GM19467 (cell line): ENCODE results near the gene WWP2.

Source experiments
- ATAC-seq: cut with Tn5 transposase; IDR thresholded peaks from one replicate; pipeline ENCODE4 v1.9.1; 2021; ENCODE audit warnings: mild to moderate bottlenecking, moderate library complexity; ENCODE audit not compliant: unreplicated experiment

WWP2 gene

GRCh38 chr16:69886726-69887125 lies 124.6 kb downstream of the WWP2 start:
- no peak for ATAC-seq

GRCh38 chr16:69888005-69888590 lies 126.0 kb downstream of the WWP2 start:
- no peak for ATAC-seq

DNA sequence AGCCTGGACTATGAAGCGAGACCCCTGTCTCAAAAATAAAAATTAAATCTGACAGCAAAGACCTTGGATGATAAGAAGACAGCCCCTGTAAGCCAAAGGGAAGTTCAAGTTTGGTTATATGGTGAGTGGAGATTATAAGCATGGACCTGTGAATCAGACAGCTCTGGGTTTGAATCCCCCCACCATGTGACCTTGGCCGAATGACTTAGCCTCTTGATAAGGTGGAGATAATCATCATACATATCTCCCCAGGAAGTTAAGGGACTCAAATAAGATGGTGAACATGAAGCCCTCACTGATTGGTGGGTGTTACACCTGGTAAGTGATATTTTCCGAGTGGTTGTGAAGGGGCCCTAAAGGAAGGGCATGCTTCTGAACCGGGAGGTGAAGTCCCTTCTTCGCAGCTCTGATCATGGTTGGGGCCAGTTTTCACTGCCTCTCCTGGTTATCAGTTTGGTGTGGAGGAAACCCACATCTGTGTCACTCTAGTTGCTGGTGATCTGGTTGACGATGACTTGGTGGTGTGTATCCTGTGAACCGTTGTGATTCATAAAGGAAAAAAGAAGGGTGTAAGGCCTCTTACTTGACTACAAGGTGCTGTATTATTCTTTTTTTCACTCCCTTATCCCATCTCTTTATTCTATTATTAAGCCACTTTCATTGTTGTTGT lies 127.3 kb downstream of the WWP2 start:
- no peak for ATAC-seq

DNA sequence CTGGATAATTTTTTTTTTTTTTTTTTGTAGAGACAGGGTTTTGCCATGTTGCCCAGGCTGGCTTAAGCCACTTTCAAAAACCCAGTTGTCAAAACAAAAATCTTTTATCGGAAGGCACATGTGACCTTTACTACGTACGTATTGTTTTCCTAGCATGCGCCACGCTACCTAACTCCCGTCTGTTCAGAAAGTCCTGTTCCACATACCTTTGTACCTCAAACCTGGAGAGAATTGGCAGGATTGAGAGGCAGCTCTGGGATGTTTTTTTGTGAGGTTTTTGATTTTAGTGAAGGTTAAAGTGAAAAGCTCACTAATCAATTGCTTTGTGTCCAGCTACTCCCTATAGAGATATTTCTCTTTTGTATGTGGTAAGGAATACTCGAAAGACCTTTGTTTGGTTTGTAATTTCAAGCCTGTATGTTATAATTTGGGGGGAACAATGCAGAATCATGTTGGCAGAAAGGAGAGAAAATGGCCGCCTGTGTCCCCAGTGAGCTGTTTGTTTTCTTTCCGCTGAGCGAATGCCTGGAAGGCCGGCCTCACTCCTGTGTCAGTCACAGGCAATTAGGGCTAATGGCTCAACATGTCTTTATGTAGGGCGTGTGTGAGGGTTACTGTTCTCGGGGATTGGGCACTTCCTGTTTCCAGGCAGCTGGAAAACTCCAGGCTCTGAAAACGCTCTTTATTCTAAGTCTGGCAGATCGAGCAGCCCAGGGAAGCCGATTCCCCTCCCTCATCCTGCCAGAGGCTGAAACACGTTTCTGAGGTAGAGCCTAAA lies 128.2 kb downstream of the WWP2 start:
- ATAC-seq, result no peak

GRCh38 chr16:69890892-69891282 lies 128.8 kb downstream of the WWP2 start:
- no peak for ATAC-seq

DNA sequence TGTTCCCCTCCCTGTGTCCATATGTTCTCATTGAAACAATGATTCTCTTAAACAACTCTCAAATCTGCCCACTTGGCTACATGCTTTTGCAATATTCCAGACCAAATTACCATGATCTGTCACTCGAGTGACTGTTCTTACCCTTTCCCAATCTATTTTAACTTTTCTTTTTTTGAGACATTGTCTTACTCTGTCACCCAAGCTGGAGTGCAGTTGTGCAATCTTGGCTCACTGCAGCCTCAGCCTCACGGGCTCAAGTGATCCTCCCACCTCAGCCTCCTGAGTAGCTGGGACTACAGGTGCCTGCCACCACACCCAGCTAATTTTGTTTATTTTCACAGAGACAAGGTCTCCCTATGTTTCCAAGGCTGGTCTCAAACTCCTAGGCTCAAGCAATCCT lies 130.2 kb downstream of the WWP2 start:
- ATAC-seq, result no peak

GRCh38 chr16:69893106-69893505 lies 131.0 kb downstream of the WWP2 start:
- ATAC-seq, result no peak

- ATAC-seq, result no peak
Observed at GRCh38 chr16:69894676-69895075, 132.5 kb downstream of the WWP2 start.

GRCh38 chr16:69903865-69904415 lies 141.8 kb downstream of the WWP2 start:
- no peak for ATAC-seq

DNA sequence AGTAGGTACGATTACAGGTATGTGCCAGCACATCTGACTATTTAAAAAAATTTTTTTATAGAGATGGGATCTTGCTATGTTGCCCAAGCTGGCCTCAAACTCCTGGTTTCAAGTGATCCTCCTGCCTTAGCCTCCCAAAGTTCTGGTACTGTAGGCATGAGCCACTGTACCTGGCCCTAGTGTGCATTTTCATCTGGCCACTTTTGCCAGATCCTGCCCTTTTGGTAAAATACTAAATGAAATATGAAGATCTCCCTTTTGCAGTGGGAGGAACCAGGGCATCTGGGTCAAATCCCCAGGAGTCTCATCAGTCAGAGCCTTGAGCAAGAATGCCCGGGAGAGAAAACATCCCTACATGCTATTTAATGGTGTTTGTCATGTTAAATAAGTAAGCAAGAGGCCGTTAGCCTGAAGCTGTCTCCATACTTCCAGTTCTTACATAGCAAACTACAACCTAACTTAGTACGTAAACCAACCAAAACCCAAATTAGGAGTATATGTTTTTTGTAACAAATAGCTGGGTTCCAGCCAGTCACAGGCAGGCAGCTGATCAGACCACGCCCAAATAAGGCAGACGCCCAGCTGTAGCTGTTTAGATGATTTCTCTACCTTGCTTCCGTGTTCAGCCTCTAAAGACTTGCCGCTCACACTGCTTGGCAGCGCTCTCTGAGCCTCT lies 142.5 kb downstream of the WWP2 start:
- ATAC-seq, result no peak

GRCh38 chr16:69905171-69905555 lies 143.0 kb downstream of the WWP2 start:
- no peak for ATAC-seq

GRCh38 chr16:69906838-69907401 lies 144.8 kb downstream of the WWP2 start:
- no peak for ATAC-seq

- no peak for ATAC-seq
Observed at GRCh38 chr16:69909043-69909442, 146.9 kb downstream of the WWP2 start.

GRCh38 chr16:69909760-69910159 lies 147.6 kb downstream of the WWP2 start:
- ATAC-seq, result no peak

GRCh38 chr16:69910964-69911363 lies 148.8 kb downstream of the WWP2 start:
- ATAC-seq, result no peak

DNA sequence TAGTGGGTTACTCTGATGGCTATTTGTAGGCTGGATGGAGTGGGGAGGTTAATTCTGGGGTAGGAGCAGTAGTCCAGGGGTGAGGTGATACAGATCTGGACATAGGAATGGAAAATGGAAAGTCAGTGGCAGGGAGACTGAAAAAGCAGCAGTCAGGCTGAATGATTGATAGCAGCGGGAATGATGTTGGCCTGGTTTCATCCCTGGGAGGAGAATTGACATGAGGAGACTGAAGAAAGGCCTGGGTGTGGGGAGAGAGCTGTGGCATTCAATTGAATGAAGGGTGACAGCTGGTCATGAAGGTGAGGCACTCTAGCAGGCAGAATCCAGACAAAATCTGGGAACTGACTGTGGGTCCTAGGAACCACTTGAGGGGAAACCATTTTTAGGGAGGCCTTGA lies 154.3 kb downstream of the WWP2 start:
- ATAC-seq, result no peak

GRCh38 chr16:69917311-69917710 lies 155.2 kb downstream of the WWP2 start:
- ATAC-seq, result no peak

DNA sequence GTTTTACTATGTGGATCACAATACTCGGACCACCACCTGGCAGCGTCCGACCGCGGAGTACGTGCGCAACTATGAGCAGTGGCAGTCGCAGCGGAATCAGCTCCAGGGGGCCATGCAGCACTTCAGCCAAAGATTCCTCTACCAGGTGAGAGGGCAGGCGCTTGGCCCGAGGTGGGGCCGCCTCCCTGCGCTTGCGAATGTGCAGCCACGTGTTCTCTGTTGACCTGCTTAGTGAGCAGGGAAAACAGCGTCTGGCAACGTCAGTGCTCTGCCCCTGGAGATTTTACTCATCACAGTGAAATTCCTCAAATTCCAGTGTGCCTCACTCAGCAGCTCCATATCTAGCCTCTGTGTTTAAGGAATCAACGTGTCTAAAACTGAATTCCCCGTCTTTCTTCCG lies 155.6 kb downstream of the WWP2 start:
- no peak for ATAC-seq

DNA sequence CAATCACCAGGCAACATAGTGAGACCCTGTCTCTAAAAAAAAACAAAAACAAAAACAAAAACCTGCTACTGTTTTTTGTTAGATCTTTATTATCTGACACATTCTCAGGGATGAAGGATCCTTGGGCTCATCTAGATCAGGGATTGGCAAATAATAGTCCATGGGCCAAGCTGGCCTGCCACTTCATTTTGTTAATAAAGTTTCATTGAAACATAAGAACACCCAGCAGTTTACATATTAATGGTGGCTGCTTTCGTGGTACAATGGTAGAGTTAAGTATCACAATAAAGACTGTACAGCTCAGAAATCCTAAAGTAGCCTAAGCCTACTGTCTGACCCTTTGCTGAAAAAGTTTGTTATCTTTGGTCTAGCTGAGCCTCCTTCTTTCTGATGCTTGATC lies 156.1 kb downstream of the WWP2 start:
- no peak for ATAC-seq

- ATAC-seq, result no peak
Observed at GRCh38 chr16:69921127-69921526, 159.0 kb downstream of the WWP2 start.

- no peak for ATAC-seq
Observed at GRCh38 chr16:69922200-69922599, 160.1 kb downstream of the WWP2 start.
